ENCODE results near the gene FXYD2.

Gene FXYD2

DNA sequence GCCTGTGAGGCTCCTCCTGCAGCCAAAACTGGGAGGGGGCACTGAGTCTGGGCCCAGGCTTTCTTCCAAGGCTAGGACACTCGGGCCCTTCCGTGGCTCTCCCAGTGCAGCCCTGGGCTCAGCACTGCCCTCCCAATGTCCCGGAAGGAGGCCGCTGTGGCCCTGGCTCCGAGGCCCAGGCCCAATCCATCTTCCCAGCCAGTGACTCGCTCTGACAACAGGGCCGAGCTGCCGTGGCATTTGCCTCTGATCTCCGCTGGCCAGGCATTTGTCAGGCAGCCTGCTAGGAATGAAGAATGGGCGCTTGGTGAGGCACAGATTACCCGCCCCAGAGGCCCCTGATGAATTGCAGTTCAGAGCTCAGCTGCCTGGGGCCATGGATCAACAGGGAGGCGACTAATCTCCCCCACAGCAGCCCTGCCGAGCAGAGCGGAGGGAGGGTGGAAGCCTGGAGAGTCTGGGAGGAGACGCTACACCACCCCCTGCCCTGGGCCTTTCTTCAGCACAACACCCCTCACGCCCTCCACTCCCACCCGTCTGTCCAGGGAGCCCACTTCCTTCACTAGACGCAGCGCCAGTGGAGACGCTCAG, 8.3 kb downstream of the FXYD2 start:
- no peak overlapping the region for H3K18ac ChIP-seq (ENCODE audit: low read length)
- H3K27me3 ChIP-seq (ENCODE audit: insufficient read depth, low read length): no peaks in the 10 kb centered on the region
- no peak overlapping the region for H2BK12ac ChIP-seq (ENCODE audit: low read length)
- H4K91ac ChIP-seq (ENCODE audit: low read depth, low read length): peak overlapping the region; percentile 1
- no peaks in the 10 kb centered on the region for H3K79me2 ChIP-seq (ENCODE audit: control insufficient read depth, insufficient read depth, low read length, poor library complexity)
- no peaks in the 10 kb centered on the region for H3K36me3 ChIP-seq (ENCODE audit: control insufficient read depth in 1 of 2, insufficient read depth in 2 of 2, low read length in 2 of 2)
- H3K4me3 ChIP-seq (ENCODE audit: low read depth, low read length): no peak overlapping the region
- no CpG with 5 or more reads among the region's 20 CpGs for WGBS (ENCODE audit: extremely low coverage, insufficient coverage, insufficient read length)
- no peak overlapping the region for H2AK5ac ChIP-seq (ENCODE audit: low read length)
- no peak overlapping the region for H3K14ac ChIP-seq (ENCODE audit: low read length)
- peak in 1 of 2 donors; percentile 49 for DNase-seq
- H2AFZ ChIP-seq (ENCODE audit: insufficient read depth, low read length, poor library complexity): no peak overlapping the region
- H3K9ac ChIP-seq (ENCODE audit: low read length): no peak overlapping the region
- H3K4me1 ChIP-seq (ENCODE audit: control insufficient read depth in 1 of 2, insufficient read depth in 2 of 2, low read length in 2 of 2): peaks cover 21 to 26% of the 10 kb centered on the region in 2 experiments
- H3K27ac ChIP-seq (ENCODE audit: low read depth, low read length): peak overlapping the region; percentile 32
- H2BK120ac ChIP-seq (ENCODE audit: insufficient read depth, low read length, poor library complexity): peak overlapping the region; percentile 41
- no peak overlapping the region for H3K23ac ChIP-seq (ENCODE audit: low read length)
- peak overlapping the region; percentile 69 for H4K8ac ChIP-seq (ENCODE audit: low read depth, low read length)
- H3K4me2 ChIP-seq (ENCODE audit: low read length): peak overlapping the region; percentile 8
- peaks cover 4% of the 10 kb centered on the region for H3K79me1 ChIP-seq (ENCODE audit: low read length)
- H3K4ac ChIP-seq (ENCODE audit: low read depth, low read length): no peak overlapping the region
- no peaks in the 10 kb centered on the region for H3K9me3 ChIP-seq (ENCODE audit: insufficient read depth, low read depth, low read length)
- no peak overlapping the region for H2BK5ac ChIP-seq (ENCODE audit: low read depth, low read length, poor library complexity)
- peak overlapping the region; percentile 13 for H4K12ac ChIP-seq (ENCODE audit: low read depth, low read length)

DNA sequence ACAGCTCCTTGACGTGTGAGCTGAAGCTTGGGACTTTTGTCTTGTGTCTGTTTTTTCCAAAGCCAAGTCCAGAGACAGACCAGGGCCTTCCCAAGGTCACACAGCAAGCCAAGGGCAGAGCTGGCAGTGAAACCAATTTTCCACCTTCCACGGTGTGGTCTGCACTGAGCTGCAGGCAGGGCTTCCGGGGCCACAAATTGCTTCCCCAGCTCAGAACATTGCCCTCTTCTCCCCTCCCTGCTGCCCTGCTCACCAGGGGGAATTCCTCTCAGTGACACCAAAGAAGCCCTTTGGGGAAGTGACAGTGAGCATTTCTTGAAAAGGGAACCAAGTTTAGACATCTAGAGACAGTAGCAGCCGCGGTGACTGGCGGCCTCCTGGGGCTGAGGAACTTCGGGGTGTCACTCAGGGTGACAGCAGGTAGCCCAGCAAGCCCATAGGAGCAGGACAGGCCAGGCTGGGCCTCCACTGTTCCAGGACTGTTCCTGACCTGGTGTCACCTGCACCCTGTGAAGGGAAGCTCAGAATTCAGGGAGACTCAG, 9.2 kb downstream of the FXYD2 start:
- WGBS (ENCODE audit: extremely low coverage, insufficient coverage, insufficient read length): no CpG with 5 or more reads among the region's 7 CpGs
- H3K36me3 ChIP-seq (ENCODE audit: control insufficient read depth in 1 of 2, insufficient read depth in 2 of 2, low read length in 2 of 2): no peaks in the 10 kb centered on the region
- no peak overlapping the region for H2BK5ac ChIP-seq (ENCODE audit: low read depth, low read length, poor library complexity)
- no peak overlapping the region for H3K18ac ChIP-seq (ENCODE audit: low read length)
- H2BK120ac ChIP-seq (ENCODE audit: insufficient read depth, low read length, poor library complexity): no peak overlapping the region
- no peak overlapping the region for H3K4ac ChIP-seq (ENCODE audit: low read depth, low read length)
- H3K9me3 ChIP-seq (ENCODE audit: insufficient read depth, low read depth, low read length): no peaks in the 10 kb centered on the region
- H3K79me2 ChIP-seq (ENCODE audit: control insufficient read depth, insufficient read depth, low read length, poor library complexity): no peaks in the 10 kb centered on the region
- no peak overlapping the region for H3K27ac ChIP-seq (ENCODE audit: low read depth, low read length)
- DNase-seq: peak; percentile 29 to 44
- no peak overlapping the region for H2AFZ ChIP-seq (ENCODE audit: insufficient read depth, low read length, poor library complexity)
- H3K4me2 ChIP-seq (ENCODE audit: low read length): no peak overlapping the region
- H3K4me3 ChIP-seq (ENCODE audit: low read depth, low read length): no peak overlapping the region
- no peak overlapping the region for H4K12ac ChIP-seq (ENCODE audit: low read depth, low read length)
- H3K23ac ChIP-seq (ENCODE audit: low read length): no peak overlapping the region
- no peak overlapping the region for H3K14ac ChIP-seq (ENCODE audit: low read length)
- H2BK12ac ChIP-seq (ENCODE audit: low read length): no peak overlapping the region
- no peaks in the 10 kb centered on the region for H3K27me3 ChIP-seq (ENCODE audit: insufficient read depth, low read length)
- H4K91ac ChIP-seq (ENCODE audit: low read depth, low read length): peak overlapping the region; percentile 21
- no peak overlapping the region for H2AK5ac ChIP-seq (ENCODE audit: low read length)
- H3K4me1 ChIP-seq (ENCODE audit: control insufficient read depth in 1 of 2, insufficient read depth in 2 of 2, low read length in 2 of 2): peaks cover 21 to 26% of the 10 kb centered on the region in 2 experiments
- no peak overlapping the region for H4K8ac ChIP-seq (ENCODE audit: low read depth, low read length)
- H3K9ac ChIP-seq (ENCODE audit: low read length): no peak overlapping the region
- H3K79me1 ChIP-seq (ENCODE audit: low read length): peaks cover 4% of the 10 kb centered on the region

DNA sequence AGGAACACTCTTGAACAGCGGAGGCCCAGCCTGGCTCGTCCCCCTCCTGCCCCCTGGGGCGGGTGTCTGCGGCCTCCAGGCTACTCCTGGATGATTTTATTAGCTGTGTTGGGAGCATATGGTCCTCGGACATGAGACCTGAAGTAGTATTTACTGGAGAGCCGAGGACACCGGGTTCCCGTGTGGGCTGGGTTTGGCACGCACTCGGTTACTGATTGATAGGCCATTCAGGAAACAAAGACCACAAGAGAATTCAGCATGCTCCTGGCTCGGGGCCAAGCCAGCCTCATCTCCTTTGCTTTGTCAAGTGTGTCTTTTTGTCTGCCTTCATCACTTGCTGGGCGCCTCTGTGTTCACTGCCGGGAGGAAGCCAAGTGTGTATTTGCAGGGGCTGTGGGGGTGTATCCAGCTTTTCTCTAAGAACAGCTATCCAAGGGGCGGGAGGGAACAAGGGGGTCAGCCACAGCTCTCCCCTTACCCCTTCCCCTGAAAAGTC, 9.7 kb downstream of the FXYD2 start:
- Histone ChIP-seq H3K36me3 (ENCODE audit: control insufficient read depth in 1 of 2, insufficient read depth in 2 of 2, low read length in 2 of 2) (no peaks in the 10 kb centered on the region), H3K9me3 (ENCODE audit: insufficient read depth, low read depth, low read length) (no peaks in the 10 kb centered on the region), H3K79me1 (ENCODE audit: low read length) (peaks cover 4% of the 10 kb centered on the region), H3K23ac (ENCODE audit: low read length) (no peak overlapping the region), H2AK5ac (ENCODE audit: low read length) (no peak overlapping the region), H3K4me1 (ENCODE audit: control insufficient read depth in 1 of 2, insufficient read depth in 2 of 2, low read length in 2 of 2) (peaks cover 21 to 26% of the 10 kb centered on the region in 2 experiments), H3K27ac (ENCODE audit: low read depth, low read length) (no peak overlapping the region), H3K14ac (ENCODE audit: low read length) (no peak overlapping the region), H3K4ac (ENCODE audit: low read depth, low read length) (no peak overlapping the region), H3K9ac (ENCODE audit: low read length) (no peak overlapping the region), H4K91ac (ENCODE audit: low read depth, low read length) (no peak overlapping the region), H2BK5ac (ENCODE audit: low read depth, low read length, poor library complexity) (no peak overlapping the region), H3K4me3 (ENCODE audit: low read depth, low read length) (no peak overlapping the region), H3K27me3 (ENCODE audit: insufficient read depth, low read length) (no peaks in the 10 kb centered on the region), H2BK12ac (ENCODE audit: low read length) (no peak overlapping the region), H3K79me2 (ENCODE audit: control insufficient read depth, insufficient read depth, low read length, poor library complexity) (no peaks in the 10 kb centered on the region), H2BK120ac (ENCODE audit: insufficient read depth, low read length, poor library complexity) (no peak overlapping the region), H3K4me2 (ENCODE audit: low read length) (no peak overlapping the region), H3K18ac (ENCODE audit: low read length) (no peak overlapping the region), H2AFZ (ENCODE audit: insufficient read depth, low read length, poor library complexity) (no peak overlapping the region), H4K8ac (ENCODE audit: low read depth, low read length) (no peak overlapping the region), H4K12ac (ENCODE audit: low read depth, low read length) (no peak overlapping the region)
- no peak for DNase-seq
- WGBS (ENCODE audit: extremely low coverage, insufficient coverage, insufficient read length): no CpG with 5 or more reads among the region's 14 CpGs

DNA sequence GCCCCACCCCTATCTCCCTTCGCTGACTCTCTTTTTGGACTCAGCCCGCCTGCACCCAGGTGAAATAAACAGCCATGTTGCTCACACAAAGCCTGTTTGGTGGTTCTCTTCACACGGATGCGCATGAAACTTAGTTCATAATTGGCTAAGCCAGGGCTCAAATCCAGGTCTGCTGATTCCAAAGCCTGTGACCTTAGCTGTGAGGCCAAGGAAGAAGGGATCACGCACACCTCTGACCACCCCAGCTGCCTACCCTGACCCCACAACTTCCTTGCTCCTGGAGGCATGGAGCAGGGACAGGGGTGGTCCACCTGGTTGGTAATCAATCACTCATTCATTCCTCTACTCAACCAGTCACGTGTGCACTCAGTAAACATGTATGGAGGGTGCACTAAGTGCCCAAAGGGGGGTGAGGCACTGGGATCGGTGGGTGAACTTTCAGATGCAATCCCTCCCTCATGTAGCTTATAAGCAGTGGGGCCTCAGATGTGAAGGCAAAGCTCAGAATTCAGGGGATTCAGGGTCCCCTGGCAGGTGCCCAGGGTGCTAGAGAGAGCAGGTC, 10.3 kb downstream of the FXYD2 start:
- peaks cover 21 to 26% of the 10 kb centered on the region in 2 experiments for H3K4me1 ChIP-seq (ENCODE audit: control insufficient read depth in 1 of 2, insufficient read depth in 2 of 2, low read length in 2 of 2)
- H3K23ac ChIP-seq (ENCODE audit: low read length): no peak overlapping the region
- H2AFZ ChIP-seq (ENCODE audit: insufficient read depth, low read length, poor library complexity): no peak overlapping the region
- no peak overlapping the region for H3K4ac ChIP-seq (ENCODE audit: low read depth, low read length)
- no CpG with 5 or more reads among the region's 7 CpGs for WGBS (ENCODE audit: extremely low coverage, insufficient coverage, insufficient read length)
- no peak overlapping the region for H2BK5ac ChIP-seq (ENCODE audit: low read depth, low read length, poor library complexity)
- H2BK12ac ChIP-seq (ENCODE audit: low read length): no peak overlapping the region
- no peak overlapping the region for H4K12ac ChIP-seq (ENCODE audit: low read depth, low read length)
- no peak overlapping the region for H3K4me2 ChIP-seq (ENCODE audit: low read length)
- H3K18ac ChIP-seq (ENCODE audit: low read length): no peak overlapping the region
- no peak overlapping the region for H2AK5ac ChIP-seq (ENCODE audit: low read length)
- no peak overlapping the region for H3K9ac ChIP-seq (ENCODE audit: low read length)
- no peak overlapping the region for H3K14ac ChIP-seq (ENCODE audit: low read length)
- no peak overlapping the region for H4K8ac ChIP-seq (ENCODE audit: low read depth, low read length)
- H3K27me3 ChIP-seq (ENCODE audit: insufficient read depth, low read length): no peaks in the 10 kb centered on the region
- H3K9me3 ChIP-seq (ENCODE audit: insufficient read depth, low read depth, low read length): no peaks in the 10 kb centered on the region
- H3K4me3 ChIP-seq (ENCODE audit: low read depth, low read length): no peak overlapping the region
- peak overlapping the region; percentile 29 for H4K91ac ChIP-seq (ENCODE audit: low read depth, low read length)
- H3K79me1 ChIP-seq (ENCODE audit: low read length): peaks cover 4% of the 10 kb centered on the region
- H3K27ac ChIP-seq (ENCODE audit: low read depth, low read length): no peak overlapping the region
- no peaks in the 10 kb centered on the region for H3K36me3 ChIP-seq (ENCODE audit: control insufficient read depth in 1 of 2, insufficient read depth in 2 of 2, low read length in 2 of 2)
- H2BK120ac ChIP-seq (ENCODE audit: insufficient read depth, low read length, poor library complexity): no peak overlapping the region
- DNase-seq: no peak
- H3K79me2 ChIP-seq (ENCODE audit: control insufficient read depth, insufficient read depth, low read length, poor library complexity): no peaks in the 10 kb centered on the region
